ENCODE results near the gene PRRC2B. TPM values are rescaled to one million over a fixed set of nuclear protein-coding genes. Genes with fewer than 3 reads are reported as not detected.
"Not testable (repeated sequence)": the region's sequence is repeated elsewhere in the genome, so short reads cannot be mapped to it uniquely, and the experiment has no call there.

PRRC2B gene
- polyA plus RNA-seq, 1 donor, result 132 TPM

DNA sequence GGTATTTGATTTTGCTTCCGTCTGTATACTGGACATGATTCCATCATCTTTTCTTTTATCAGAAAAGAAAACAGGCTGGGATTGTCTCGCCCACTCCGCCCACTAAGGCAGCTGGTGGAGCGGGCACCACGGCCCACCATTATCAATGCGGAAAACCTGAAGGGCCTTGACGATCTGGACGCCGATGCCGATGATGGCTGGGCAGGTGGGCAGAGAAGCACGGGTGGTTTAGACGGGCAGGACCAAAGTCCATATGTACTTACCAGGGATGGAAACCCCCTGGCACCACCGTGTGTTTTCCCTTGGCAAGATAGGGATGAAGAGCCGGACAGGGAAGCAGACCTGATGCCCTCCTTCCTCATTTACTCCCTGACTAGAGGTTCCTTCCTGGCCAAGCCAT lies 53.7 kb downstream of the PRRC2B start:
- Histone ChIP-seq H3K4me3 (ENCODE audit: low read length) (no peak overlapping the region), H3K27me3 (ENCODE audit: control insufficient read depth, insufficient read depth, low read length) (no peaks in the 10 kb centered on the region), H3K27ac (ENCODE audit: low read length) (no peak overlapping the region), H3K9me3 (ENCODE audit: control insufficient read depth, low read depth, low read length) (no peaks in the 10 kb centered on the region), H3K4me1 (ENCODE audit: control insufficient read depth, insufficient read depth, low read length) (no peaks in the 10 kb centered on the region), H3K36me3 (ENCODE audit: control insufficient read depth, insufficient read depth, low read length) (peaks cover 69% of the 10 kb centered on the region)
- no peak for DNase-seq
- WGBS (ENCODE audit: insufficient coverage, low lambda C conversion rate), result no CpG with 5 or more reads among the region's 14 CpGs

DNA sequence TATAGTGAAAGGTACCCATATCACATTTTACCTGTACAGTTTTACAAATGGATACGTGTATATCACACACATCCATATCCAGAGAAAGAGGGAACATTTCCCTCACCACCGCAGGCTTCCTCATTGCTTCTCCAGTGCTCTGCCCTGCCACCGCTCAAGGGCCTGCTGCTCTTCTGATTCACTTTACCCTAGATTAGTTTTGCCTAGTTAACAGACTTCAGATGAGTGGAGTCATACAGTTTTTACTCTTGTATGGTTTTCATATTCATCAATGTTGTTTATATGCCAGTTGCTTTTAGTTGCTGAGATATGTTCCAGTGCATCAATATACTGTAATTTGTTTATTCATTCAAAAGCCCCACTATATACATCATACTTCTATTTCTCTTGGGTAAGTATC lies 54.9 kb downstream of the PRRC2B start:
- Histone ChIP-seq H3K4me1 (ENCODE audit: control insufficient read depth, insufficient read depth, low read length) (no peaks in the 10 kb centered on the region), H3K4me3 (ENCODE audit: low read length) (no peak overlapping the region), H3K27ac (ENCODE audit: low read length) (no peak overlapping the region), H3K9me3 (ENCODE audit: control insufficient read depth, low read depth, low read length) (no peaks in the 10 kb centered on the region), H3K27me3 (ENCODE audit: control insufficient read depth, insufficient read depth, low read length) (no peaks in the 10 kb centered on the region), H3K36me3 (ENCODE audit: control insufficient read depth, insufficient read depth, low read length) (peaks cover 66% of the 10 kb centered on the region)
- WGBS (ENCODE audit: insufficient coverage, low lambda C conversion rate), result 100% methylated on average over 1 of the region's 3 CpGs
- DNase-seq, result no peak

DNA sequence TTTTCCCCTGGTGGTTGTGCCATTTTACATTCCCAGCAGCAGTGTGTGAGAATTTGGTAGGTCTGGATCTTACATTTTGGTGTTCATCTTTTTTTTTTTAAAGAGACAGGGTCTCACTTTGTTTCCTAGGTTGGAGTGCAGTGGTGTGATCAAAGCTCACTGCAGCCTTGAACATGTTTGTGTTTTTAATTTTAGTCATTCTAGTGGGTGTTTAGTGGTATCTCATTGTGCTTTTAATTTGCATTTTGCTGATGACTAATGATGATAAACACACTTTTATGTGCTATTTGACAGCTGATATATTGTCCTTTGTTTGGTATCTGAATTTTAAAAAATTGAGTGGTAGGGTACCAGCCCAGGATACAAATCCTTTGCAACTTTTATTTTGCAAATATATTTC lies 55.4 kb downstream of the PRRC2B start:
- Histone ChIP-seq H3K4me1 (ENCODE audit: control insufficient read depth, insufficient read depth, low read length) (no peaks in the 10 kb centered on the region), H3K27ac (ENCODE audit: low read length) (no peak overlapping the region), H3K4me3 (ENCODE audit: low read length) (no peak overlapping the region), H3K36me3 (ENCODE audit: control insufficient read depth, insufficient read depth, low read length) (peaks cover 66% of the 10 kb centered on the region), H3K27me3 (ENCODE audit: control insufficient read depth, insufficient read depth, low read length) (no peaks in the 10 kb centered on the region), H3K9me3 (ENCODE audit: control insufficient read depth, low read depth, low read length) (no peaks in the 10 kb centered on the region)
- DNase-seq, result no peak

DNA sequence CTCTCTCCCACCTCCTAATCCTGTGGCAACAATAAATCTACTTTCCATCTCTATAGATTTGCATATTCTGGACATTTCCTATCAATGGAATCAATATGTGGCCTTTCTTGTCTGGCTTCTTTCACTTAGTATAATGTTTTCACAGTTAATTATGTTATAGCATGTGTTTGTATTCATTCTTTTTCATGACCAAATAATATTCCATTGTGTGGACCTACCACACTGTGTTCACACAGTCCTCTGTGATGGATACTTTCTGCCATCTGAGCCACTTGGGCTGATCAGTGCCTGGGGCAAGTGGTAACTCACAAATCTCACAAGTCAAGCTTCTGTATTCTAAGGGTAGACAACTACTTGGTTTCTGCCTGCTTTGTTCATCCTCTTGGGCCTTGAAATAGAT lies 60.1 kb downstream of the PRRC2B start:
- H3K27me3 ChIP-seq (ENCODE audit: control insufficient read depth, insufficient read depth, low read length), result no peaks in the 10 kb centered on the region
- H3K9me3 ChIP-seq (ENCODE audit: control insufficient read depth, low read depth, low read length), result no peaks in the 10 kb centered on the region
- H3K4me1 ChIP-seq (ENCODE audit: control insufficient read depth, insufficient read depth, low read length), result no peaks in the 10 kb centered on the region
- peaks cover 61% of the 10 kb centered on the region for H3K36me3 ChIP-seq (ENCODE audit: control insufficient read depth, insufficient read depth, low read length)
- H3K27ac ChIP-seq (ENCODE audit: low read length), result no peak overlapping the region
- no peak overlapping the region for H3K4me3 ChIP-seq (ENCODE audit: low read length)
- DNase-seq, result no peak

DNA sequence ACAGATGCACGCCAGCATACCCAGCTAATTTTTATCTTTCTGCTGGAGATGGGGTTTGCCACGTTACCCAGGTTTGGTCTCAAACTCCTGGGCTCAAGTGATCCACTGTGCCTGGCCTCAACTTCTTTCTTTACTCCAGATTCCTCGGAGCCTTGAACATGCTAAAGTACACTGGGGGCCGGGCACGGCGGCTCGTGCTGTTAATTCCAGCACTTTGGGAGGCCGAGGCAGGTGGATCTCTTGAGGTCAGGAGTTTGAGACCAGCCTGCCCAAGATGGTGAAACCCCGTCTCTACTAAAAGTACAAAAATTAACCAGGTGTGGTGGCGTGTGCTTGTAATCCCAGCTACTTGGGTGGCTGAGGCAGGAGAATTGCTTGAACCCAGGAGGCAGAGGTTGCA lies 61.8 kb downstream of the PRRC2B start:
- not testable (repeated sequence) for DNase-seq; H3K27me3 ChIP-seq (ENCODE audit: control insufficient read depth, insufficient read depth, low read length); H3K9me3 ChIP-seq (ENCODE audit: control insufficient read depth, low read depth, low read length); H3K4me1 ChIP-seq (ENCODE audit: control insufficient read depth, insufficient read depth, low read length); H3K4me3 ChIP-seq (ENCODE audit: low read length); H3K27ac ChIP-seq (ENCODE audit: low read length)
- H3K36me3 ChIP-seq (ENCODE audit: control insufficient read depth, insufficient read depth, low read length), result peaks cover 65% of the 10 kb centered on the region
- 100% methylated on average over 1 of the region's 10 CpGs for WGBS (ENCODE audit: insufficient coverage, low lambda C conversion rate)

DNA sequence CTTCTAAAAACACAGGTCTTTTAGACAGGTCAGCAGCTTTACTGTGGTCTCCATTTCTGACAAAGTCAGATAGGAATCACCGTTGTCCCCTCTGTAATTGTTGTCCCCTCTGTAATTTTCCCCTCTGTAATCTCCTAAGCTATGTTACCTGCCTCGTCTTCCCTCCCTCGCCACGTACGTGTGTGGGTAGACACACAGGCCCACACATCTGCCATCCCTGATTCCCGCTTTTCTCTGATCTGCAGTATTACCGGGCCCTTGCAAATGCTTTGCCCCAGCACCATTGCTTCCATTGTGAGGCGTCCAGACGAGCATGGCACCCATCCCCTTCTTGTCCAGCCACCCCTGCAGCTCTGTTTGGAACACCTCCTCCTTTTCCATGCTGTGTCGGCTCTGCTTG lies 63.9 kb downstream of the PRRC2B start:
- 100% methylated on average over 2 of the region's 10 CpGs for WGBS (ENCODE audit: insufficient coverage, low lambda C conversion rate)

DNA sequence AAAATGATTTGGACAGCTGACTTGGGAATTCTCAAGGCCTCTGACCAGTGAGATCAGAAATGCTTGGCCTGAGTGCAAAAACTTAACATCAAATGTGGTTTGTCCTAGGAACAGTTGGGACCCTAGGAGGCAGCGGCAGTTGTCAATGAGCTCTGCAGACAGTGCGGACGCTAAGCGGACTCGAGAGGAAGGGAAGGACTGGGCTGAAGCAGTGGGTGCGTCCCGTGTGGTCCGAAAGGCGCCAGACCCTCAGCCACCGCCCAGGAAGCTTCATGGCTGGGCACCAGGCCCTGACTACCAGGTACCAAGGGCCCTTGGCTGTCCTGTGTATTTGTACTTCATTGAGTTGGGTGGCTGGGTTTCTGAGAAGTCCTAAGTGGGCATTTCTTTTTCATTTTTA lies 65.2 kb downstream of the PRRC2B start:
- WGBS (ENCODE audit: insufficient coverage, low lambda C conversion rate), result no CpG with 5 or more reads among the region's 10 CpGs
- Histone ChIP-seq H3K36me3 (ENCODE audit: control insufficient read depth, insufficient read depth, low read length) (peaks cover 80% of the 10 kb centered on the region), H3K4me1 (ENCODE audit: control insufficient read depth, insufficient read depth, low read length) (no peaks in the 10 kb centered on the region), H3K27ac (ENCODE audit: low read length) (no peak overlapping the region), H3K27me3 (ENCODE audit: control insufficient read depth, insufficient read depth, low read length) (no peaks in the 10 kb centered on the region), H3K9me3 (ENCODE audit: control insufficient read depth, low read depth, low read length) (no peaks in the 10 kb centered on the region), H3K4me3 (ENCODE audit: low read length) (no peak overlapping the region)
- no peak for DNase-seq

More for the DNA sequence above, 63.9 kb downstream of the PRRC2B start:
- Histone ChIP-seq H3K27ac (ENCODE audit: low read length) (no peak overlapping the region), H3K36me3 (ENCODE audit: control insufficient read depth, insufficient read depth, low read length) (peaks cover 76% of the 10 kb centered on the region), H3K4me3 (ENCODE audit: low read length) (no peak overlapping the region), H3K9me3 (ENCODE audit: control insufficient read depth, low read depth, low read length) (no peaks in the 10 kb centered on the region), H3K27me3 (ENCODE audit: control insufficient read depth, insufficient read depth, low read length) (no peaks in the 10 kb centered on the region), H3K4me1 (ENCODE audit: control insufficient read depth, insufficient read depth, low read length) (no peaks in the 10 kb centered on the region)
- DNase-seq, result no peak

DNA sequence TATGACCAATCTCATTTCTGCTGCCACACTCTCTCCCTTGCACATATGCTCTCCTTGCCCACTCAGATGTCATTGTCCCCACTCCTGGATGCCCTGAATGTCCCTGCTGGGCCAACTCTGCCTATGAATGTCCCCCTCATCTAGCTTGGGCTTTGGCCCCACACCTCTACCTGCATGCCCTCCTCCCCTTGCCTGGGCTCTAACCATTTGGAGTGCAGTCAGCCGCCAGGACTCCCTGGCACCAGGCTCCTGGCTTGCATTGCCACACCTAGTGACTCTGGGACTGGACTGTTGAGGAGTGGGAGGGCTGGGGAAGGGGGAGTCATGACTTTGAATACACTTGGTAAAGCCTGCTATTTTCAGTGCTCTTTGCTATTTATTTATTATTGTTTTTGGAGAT lies 67.3 kb downstream of the PRRC2B start:
- Histone ChIP-seq H3K4me1 (ENCODE audit: control insufficient read depth, insufficient read depth, low read length) (no peaks in the 10 kb centered on the region), H3K9me3 (ENCODE audit: control insufficient read depth, low read depth, low read length) (no peaks in the 10 kb centered on the region), H3K27me3 (ENCODE audit: control insufficient read depth, insufficient read depth, low read length) (no peaks in the 10 kb centered on the region), H3K27ac (ENCODE audit: low read length) (no peak overlapping the region), H3K36me3 (ENCODE audit: control insufficient read depth, insufficient read depth, low read length) (peaks cover 85% of the 10 kb centered on the region), H3K4me3 (ENCODE audit: low read length) (no peak overlapping the region)
- no peak for DNase-seq
- no CpG with 5 or more reads among the region's 1 CpG for WGBS (ENCODE audit: insufficient coverage, low lambda C conversion rate)

DNA sequence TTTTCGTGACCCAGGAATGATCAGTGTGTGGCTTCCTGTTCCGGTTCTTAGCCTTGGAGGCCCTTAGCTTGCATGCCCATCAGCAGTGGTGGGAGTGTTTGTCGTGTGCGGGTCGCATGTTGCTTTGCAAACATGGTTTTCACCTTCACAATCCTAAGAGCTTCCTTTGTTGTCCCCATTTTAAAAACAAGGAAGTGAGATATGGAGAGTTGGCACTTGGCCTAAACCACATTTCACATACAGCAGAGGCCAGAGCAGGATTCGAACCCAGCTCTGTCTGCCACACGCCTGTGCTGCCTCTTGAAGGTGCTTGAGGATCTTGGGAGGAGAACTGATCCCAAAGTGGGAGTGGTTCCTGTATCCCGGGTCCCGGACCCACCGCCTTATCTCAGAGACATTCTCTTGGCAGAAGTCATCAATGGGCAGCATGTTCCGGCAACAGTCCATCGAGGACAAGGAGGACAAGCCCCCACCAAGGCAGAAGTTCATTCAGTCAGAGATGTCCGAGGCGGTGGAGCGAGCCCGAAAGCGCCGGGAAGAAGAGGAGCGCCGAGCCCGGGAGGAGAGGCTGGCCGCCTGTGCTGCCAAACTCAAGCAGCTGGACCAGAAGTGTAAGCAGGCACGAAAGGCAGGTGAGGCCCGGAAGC lies 70.6 kb downstream of the PRRC2B start:
- no peaks in the 10 kb centered on the region for H3K9me3 ChIP-seq (ENCODE audit: control insufficient read depth, low read depth, low read length)
- H3K27me3 ChIP-seq (ENCODE audit: control insufficient read depth, insufficient read depth, low read length), result no peaks in the 10 kb centered on the region
- no peaks in the 10 kb centered on the region for H3K4me1 ChIP-seq (ENCODE audit: control insufficient read depth, insufficient read depth, low read length)
- no peak overlapping the region for H3K4me3 ChIP-seq (ENCODE audit: low read length)
- no CpG with 5 or more reads among the region's 24 CpGs for WGBS (ENCODE audit: insufficient coverage, low lambda C conversion rate)
- DNase-seq, result no peak
- no peak overlapping the region for H3K27ac ChIP-seq (ENCODE audit: low read length)
- H3K36me3 ChIP-seq (ENCODE audit: control insufficient read depth, insufficient read depth, low read length), result peaks cover 88% of the 10 kb centered on the region

DNA sequence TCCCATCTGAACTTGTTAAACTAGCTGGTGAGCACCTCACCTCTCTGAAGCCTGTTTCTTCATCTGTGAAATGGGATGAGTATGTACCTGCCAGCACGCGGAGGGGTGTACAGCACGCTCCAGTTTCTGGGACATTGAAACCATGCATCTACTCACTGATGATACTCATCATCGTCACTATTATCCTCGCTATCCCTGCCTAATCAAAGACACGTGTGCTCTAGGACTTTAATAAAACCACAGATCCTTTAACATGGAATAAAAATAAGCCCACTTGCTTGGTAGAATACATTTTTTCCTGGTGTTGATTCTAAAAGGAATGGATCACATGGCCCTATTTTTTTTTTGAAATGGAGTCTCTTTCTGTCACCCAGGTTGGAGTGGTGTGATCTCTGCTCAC lies 71.5 kb downstream of the PRRC2B start:
- no peaks in the 10 kb centered on the region for H3K27me3 ChIP-seq (ENCODE audit: control insufficient read depth, insufficient read depth, low read length)
- H3K9me3 ChIP-seq (ENCODE audit: control insufficient read depth, low read depth, low read length), result no peaks in the 10 kb centered on the region
- no peak for DNase-seq
- H3K27ac ChIP-seq (ENCODE audit: low read length), result no peak overlapping the region
- no peaks in the 10 kb centered on the region for H3K4me1 ChIP-seq (ENCODE audit: control insufficient read depth, insufficient read depth, low read length)
- WGBS (ENCODE audit: insufficient coverage, low lambda C conversion rate), result no CpG with 5 or more reads among the region's 6 CpGs
- H3K36me3 ChIP-seq (ENCODE audit: control insufficient read depth, insufficient read depth, low read length), result peaks cover 89% of the 10 kb centered on the region
- no peak overlapping the region for H3K4me3 ChIP-seq (ENCODE audit: low read length)

DNA sequence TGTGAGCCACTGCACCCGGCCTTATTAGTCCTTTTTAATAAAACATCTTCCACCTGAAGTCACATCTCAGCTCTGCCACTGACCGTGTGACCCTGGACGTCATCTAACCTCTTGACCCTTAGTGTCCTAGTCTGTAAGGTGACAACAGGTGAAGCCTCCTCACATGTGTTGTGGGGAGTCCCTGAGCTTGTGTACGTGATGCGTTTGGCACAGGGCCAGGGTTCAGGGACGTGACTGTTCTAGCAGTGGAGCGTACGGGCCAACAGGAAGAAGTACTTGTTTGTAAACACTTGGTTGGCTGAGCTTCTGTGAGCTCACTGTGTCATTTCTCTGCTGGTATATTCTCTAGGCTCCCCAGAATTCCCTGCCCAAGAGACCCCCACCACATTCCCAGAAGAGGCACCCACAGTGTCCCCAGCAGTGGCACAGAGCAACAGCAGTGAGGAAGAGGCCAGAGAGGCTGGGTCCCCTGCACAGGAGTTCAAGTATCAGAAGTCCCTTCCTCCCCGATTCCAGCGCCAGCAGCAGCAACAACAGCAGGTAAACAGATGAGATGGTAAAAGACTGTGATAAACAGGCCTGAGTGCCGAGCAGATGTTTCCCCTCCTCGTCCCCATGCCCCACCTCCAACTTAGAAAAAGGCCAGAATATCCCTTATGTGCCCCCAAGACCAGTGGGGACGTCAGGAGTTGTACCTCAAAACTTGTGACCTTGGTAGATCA lies 73.5 kb downstream of the PRRC2B start:
- Histone ChIP-seq H3K36me3 (ENCODE audit: control insufficient read depth, insufficient read depth, low read length) (peaks cover 85% of the 10 kb centered on the region), H3K4me1 (ENCODE audit: control insufficient read depth, insufficient read depth, low read length) (no peaks in the 10 kb centered on the region), H3K4me3 (ENCODE audit: low read length) (no peak overlapping the region), H3K9me3 (ENCODE audit: control insufficient read depth, low read depth, low read length) (no peaks in the 10 kb centered on the region), H3K27me3 (ENCODE audit: control insufficient read depth, insufficient read depth, low read length) (no peaks in the 10 kb centered on the region), H3K27ac (ENCODE audit: low read length) (no peak overlapping the region)
- no peak for DNase-seq
- 80% methylated on average over 1 of the region's 13 CpGs for WGBS (ENCODE audit: insufficient coverage, low lambda C conversion rate)
